NCI-H1930 (cell line): ENCODE data around the gene PRAMEF2.
"Not testable (repeated sequence)": the region's sequence is repeated elsewhere in the genome, so short reads cannot be mapped to it uniquely, and the experiment has no call there.

Source experiments
- DNase-seq, 2 experiments: peaks; one replicate each; lab custom pipeline; 2025; lab: John Stamatoyannopoulos, UW

Gene PRAMEF2, protein sequence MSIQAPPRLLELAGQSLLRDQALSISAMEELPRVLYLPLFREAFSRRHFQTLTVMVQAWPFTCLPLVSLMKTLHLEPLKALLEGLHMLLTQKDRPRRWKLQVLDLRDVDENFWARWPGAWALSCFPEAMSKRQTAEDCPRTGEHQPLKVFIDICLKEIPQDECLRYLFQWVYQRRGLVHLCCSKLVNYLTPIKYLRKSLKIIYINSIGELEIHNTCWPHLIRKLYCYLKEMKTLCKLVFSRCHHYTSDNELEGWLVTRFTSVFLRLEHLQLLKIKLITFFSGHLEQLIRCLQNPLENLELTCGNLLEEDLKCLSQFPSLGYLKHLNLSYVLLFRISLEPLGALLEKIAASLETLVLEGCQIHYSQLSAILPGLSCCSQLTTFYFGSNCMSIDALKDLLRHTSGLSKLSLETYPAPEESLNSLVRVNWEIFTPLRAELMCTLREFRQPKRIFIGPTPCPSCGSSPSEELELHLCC

DNA sequence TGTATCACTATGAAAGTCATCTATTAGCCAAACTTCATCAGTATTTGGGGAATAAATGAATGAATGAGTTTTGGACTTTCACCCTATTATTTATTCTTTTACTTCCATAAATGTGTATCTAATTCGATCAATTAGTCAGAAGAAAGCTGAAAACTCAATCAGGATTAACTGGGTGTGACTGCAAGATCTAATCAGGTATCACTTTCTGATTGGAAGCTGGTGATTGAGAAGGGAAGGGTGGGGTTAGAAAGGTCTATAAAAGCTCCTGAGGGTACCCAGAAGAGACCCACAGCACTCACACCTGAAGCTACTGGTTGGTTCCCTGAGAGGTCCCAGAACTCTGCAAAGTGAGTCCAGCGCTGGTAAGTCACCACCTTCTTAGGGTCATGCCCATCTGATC, at the start of gene PRAMEF2:
TSS of gene PRAMEF2 (plus strand) at position 301 of the 400 bp plus-strand sequence. CDS start 1,924 bp downstream, outside the sequence.
- not testable (repeated sequence) for DNase-seq

GRCh38 chr1:12809933-12810332, 47.0 kb upstream of the PRAMEF2 start:
- DNase-seq = no peak

DNA sequence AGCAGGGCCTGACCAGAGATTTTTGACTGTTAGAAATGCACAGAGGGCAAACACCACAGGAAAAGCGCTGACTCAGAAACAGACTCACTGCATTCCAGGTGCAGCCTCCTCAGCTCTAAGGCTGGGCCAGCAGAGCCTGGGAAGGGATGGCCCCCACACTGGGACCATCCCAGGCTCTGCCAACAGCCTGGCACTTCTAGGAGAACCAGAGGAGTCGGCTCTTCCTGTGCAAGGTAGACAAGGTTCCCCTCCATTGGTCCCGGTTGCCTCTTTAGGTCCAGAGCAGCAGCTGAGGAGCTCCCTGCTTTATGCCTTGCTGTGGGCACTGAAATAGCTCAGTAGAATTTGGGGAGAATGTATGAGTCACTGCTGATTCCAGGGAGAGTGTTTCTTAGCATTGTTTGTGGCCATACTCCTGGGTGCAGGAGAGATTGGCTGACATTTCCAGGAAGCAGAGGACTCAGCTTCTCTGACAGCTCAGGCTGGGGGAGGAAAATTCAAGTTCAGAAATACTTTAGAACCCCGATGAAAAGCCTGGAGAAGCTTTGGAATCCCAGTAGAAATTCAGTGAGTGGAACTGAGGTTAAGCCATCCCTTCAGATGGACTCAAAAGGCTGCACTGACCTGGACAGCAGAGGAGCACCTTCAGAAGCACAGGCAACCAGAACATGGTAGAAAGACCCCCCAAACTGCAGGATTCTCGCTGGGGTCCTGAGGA, 46.0 kb upstream of the PRAMEF2 start:
- DNase-seq = no peak

DNA sequence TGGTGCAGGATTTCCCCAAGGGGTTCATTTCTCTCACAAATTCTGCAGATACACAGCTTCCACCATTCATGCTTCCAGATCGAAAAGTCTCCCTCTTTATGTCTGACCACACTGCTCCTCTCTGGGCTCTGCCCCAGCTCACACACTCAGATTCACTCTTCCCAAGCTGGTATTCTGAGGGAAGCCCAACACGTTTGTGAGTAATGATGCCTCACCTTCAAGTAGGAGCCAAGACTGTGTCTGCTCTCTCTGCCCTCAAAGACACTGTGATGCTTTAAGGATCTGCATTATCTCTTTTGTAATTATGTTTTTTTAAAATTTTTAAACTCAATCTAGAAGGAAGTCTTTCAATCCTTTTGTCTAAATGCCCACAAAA, 45.5 kb upstream of the PRAMEF2 start:
- DNase-seq = no peak

DNA sequence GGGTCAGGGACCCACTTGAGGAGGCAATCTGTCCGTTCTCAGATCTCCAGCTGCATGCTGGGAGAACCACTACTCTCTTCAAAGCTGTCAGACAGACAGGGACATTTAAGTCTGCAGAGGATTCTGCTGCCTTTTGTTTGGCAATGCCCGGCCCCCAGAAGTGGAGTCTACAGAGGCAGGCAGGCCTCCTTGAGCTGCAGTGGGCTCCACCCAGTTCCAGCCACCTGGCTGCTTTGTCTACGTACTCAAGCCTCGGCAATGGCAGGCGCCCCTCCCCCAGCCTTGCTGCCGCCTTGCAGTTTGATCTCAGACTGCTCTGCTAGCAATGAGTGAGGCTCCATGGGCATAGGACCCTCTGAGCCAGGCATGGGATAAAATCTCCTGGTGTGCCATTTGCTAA, 37.8 kb upstream of the PRAMEF2 start:
- not testable (repeated sequence) for DNase-seq

- DNase-seq = not testable (repeated sequence)
These were observed 25.6 kb upstream of the PRAMEF2 start, which contains the start of gene PRAMEF11 for GRCh38 chr1:12831310-12831709. TSS of gene PRAMEF11 (minus strand) at chr1:12831410. CDS start at chr1:12828789, 2,621 bp downstream.

DNA sequence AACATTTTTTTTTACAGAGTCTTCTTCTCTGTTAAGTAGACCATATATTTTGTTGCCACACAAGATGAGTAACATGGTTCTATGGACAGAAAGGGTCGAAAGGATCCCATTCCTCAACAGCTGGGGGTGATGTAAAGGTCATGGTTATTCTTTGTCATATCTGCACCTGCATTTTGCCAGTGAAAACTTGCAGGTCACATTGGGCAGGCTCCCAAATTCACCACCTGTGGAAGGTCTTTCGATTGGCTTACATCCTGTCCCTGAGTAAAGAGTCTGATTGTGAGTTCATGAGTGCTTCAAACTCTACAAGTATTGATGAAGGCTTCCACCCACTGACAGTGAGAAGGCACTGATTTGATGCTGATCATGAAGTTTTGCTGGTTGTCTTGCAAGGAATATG, 23.6 kb upstream of the PRAMEF2 start:
- DNase-seq = not testable (repeated sequence)

GRCh38 chr1:12848620-12849019, 8.3 kb upstream of the PRAMEF2 start, which contains the start of gene HNRNPCL1:
TSS of gene HNRNPCL1 (minus strand) at chr1:12848720. CDS start at chr1:12848289, 431 bp downstream.
- not testable (repeated sequence) for DNase-seq

DNA sequence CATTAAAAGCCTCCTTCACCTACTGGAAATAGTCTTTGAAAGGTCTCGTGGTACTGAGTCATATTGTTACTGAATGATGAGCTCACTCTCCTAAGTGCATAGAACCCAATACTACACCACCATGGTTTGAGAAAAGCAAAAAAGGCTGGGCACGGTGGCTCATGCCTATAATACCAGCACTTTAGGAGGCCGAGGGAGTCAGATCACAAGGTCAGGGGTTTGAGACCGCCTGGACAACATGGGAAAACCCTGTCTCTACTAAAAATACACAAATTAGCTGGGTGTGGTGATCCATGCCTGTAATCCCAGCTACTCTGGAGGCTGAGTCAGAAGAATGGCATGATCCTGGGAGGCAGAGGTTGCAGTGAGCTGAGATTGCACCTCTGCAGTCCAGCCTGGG, 5.1 kb upstream of the PRAMEF2 start:
- DNase-seq = no peak

GRCh38 chr1:12863131-12863880, 6.4 kb downstream of the PRAMEF2 start:
- not testable (repeated sequence) for DNase-seq

DNA sequence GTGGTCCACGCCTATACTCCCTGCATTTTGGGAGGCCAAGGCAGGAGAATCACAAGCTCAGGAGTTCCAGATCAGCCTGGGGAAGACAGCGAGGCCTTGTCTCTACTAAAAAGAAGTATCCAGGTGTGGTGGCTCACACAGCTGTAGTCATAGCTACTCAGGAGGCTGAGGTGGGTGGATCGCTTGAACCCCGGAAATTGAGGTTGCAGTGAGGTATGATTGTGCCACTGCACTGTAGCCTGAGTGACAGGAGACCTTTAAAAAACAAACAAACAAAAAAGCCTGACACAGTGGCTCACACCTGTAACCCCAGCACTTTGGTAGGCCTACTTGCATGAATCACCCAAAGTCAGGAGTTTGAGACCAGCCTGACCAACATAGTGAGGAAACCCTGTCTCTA, 21.6 kb downstream of the PRAMEF2 start:
- not testable (repeated sequence) for DNase-seq

DNA sequence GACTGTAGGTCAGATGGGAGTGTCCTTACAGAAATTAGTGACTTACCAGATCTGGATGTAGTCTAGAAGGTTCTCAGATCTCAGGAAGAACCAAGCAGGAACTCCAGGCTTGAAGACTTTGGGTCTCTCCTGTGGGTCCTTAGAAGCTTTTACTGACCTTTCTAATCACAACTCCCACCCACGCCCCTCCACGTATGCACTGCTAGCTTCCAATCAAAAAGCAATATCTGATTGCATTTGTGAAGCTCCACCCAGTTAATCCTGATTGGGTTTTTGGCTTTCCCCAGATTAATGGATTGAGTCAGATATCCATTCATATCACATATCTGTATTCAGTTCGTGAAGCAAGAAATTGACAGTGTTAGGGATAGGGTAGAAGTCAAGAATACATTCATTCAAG, 29.2 kb downstream of the PRAMEF2 start, which contains the start of gene PRAMEF4:
TSS of gene PRAMEF4 (minus strand) at position 101 of the 400 bp plus-strand sequence. CDS start 2,807 bp downstream, outside the sequence.
- DNase-seq = not testable (repeated sequence)

DNA sequence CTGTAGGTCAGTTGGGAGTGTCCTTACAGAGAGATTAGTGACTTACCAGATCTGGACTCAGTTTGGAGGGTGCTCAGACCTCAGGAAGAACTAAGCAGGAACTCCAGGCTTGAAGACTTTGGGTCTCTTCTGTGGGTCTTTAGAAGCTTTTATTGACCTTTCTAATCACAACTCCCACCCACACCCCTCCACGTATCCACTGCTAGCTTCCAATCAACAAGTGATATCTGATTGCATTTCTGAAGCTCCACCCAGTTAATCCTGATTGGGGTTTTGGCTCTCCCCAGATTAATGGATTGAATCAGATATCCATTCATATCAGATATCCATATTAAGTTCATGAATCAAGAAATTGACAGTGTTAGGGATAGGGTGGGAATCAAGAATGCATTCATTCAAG, 41.3 kb downstream of the PRAMEF2 start, which contains the start of gene PRAMEF10:
TSS of gene PRAMEF10 (minus strand) at position 101 of the 400 bp plus-strand sequence. CDS start 2,423 bp downstream, outside the sequence.
- DNase-seq = not testable (repeated sequence)

GRCh38 chr1:12899186-12899585, 42.3 kb downstream of the PRAMEF2 start:
- DNase-seq = not testable (repeated sequence)

- DNase-seq = not testable (repeated sequence)
These were observed 47.1 kb downstream of the PRAMEF2 start for GRCh38 chr1:12903793-12904572.
